SU-DHL-6 (cell line): ENCODE data around the gene ACBD4.

Source experiments
- EZH2phosphoT487 ChIP-seq: fragments of 200-600 bp; sonication (generic), shearing (Covaris generic); conservative IDR thresholded peaks from 2 replicates; pipeline ENCODE4 v1.6.1; 2018; ENCODE audit warnings: mild to moderate bottlenecking, antibody characterized with exemption, low read length, moderate library complexity, mixed read lengths
- TF ChIP-seq, protein P1 (sequence below): fragments of 200-600 bp; sonication (generic); IDR thresholded peaks from one replicate; pipeline ENCODE4 v1.5.1; 2017; ENCODE audit warnings: antibody characterized with exemption, mild to moderate bottlenecking, low read length, moderate library complexity; ENCODE audit not compliant: insufficient read depth, poor library complexity, severe bottlenecking

DNA sequence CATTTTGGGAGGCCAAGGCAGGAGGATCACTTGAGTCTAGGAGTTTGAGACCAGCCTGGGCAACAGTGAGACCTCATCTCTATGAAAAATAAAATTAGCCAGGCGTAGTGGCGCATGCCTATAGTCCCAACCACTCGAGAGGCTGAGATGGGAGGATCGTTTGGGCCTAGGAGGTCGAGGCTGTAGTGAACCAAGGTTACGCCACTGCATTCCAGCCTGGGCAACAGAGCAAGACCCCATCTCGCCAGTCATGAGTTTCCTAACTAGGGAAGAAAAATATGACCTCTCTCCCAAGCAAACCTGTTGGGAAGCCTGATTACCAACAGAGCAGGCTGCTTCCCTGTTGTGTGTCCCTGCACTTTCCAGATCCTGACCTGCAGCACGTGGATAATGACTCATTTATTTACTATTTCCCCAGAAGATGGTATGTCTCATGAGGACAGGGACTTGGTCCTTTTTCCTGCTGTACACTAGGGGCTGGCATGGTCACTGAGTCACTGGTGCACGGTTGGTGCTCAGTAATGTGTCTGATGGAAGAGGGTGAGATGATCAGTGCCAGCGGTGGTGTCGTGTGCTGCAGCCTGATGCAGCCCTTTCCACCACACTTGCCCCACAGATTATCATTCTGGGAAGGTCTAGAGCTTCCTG, 43.6 kb upstream of the ACBD4 start:
- TF ChIP-seq, protein P1, sequence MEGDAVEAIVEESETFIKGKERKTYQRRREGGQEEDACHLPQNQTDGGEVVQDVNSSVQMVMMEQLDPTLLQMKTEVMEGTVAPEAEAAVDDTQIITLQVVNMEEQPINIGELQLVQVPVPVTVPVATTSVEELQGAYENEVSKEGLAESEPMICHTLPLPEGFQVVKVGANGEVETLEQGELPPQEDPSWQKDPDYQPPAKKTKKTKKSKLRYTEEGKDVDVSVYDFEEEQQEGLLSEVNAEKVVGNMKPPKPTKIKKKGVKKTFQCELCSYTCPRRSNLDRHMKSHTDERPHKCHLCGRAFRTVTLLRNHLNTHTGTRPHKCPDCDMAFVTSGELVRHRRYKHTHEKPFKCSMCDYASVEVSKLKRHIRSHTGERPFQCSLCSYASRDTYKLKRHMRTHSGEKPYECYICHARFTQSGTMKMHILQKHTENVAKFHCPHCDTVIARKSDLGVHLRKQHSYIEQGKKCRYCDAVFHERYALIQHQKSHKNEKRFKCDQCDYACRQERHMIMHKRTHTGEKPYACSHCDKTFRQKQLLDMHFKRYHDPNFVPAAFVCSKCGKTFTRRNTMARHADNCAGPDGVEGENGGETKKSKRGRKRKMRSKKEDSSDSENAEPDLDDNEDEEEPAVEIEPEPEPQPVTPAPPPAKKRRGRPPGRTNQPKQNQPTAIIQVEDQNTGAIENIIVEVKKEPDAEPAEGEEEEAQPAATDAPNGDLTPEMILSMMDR: no peak
- TF ChIP-seq EZH2phosphoT487: no peak
